Measurements from ENCODE around the gene GFOD1.

DNA sequence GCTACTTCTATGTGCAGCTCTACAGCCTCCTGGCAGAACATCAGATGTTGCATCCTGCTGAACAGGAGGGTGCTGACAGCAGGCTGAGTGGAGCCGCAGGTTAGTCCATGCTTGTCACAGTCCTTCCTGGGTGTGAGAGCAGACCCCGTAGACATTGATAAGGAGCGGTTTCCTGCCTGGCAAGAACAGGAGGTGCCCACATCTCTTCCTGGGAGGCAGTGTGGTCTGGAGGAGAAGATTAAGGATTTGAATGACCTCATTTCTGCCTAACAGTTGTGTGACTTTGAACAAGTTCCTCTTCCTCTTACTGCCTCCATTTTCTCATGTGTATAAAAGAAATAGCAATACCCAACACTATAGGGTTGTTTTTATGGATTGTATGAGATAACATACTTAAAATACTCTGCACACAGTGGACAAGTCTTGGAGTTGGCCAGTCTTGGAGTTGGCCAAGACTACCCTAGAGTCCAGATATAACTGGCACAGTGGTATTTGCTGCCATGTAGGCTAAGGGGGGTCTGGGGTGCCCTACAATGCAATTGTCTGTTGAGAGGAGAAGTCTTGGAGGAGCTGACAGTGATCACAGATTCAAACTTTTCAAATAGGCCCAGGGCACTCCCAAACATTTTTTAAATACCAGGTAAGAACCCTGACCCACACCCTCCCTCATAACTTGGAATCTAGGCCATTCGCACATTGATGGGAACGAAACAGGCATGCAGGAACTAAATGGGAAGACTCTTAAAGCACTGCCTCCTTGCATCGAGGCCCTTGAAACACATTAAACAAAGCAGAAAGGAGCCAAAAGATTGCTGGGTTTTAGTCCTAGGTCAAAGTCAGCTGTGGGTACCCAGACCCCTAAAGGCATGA is 126.5 kb downstream of the GFOD1 start:
- TF ChIP-seq, protein P1, sequence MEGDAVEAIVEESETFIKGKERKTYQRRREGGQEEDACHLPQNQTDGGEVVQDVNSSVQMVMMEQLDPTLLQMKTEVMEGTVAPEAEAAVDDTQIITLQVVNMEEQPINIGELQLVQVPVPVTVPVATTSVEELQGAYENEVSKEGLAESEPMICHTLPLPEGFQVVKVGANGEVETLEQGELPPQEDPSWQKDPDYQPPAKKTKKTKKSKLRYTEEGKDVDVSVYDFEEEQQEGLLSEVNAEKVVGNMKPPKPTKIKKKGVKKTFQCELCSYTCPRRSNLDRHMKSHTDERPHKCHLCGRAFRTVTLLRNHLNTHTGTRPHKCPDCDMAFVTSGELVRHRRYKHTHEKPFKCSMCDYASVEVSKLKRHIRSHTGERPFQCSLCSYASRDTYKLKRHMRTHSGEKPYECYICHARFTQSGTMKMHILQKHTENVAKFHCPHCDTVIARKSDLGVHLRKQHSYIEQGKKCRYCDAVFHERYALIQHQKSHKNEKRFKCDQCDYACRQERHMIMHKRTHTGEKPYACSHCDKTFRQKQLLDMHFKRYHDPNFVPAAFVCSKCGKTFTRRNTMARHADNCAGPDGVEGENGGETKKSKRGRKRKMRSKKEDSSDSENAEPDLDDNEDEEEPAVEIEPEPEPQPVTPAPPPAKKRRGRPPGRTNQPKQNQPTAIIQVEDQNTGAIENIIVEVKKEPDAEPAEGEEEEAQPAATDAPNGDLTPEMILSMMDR (IDR thresholded peaks at IDR 0.05) = no peak
- no peak for TF ChIP-seq POLR2A (IDR thresholded peaks at IDR 0.05)
